Stimulated activated CD4-positive, alpha-beta T cell treated with anti-CD3 and anti-CD28 coated beads, Interleukin-1b, Interleukin-23, amount 100 ng/mL, for 24 hours (primary cell): Measurements from ENCODE around the gene PIK3CD.

ENCODE experiments used
- DNase-seq, 4 experiments: peaks; one replicate each; pipeline ENCODE4 v3.0.0-alpha.2; 2020; ENCODE audit warnings: low read depth in 4 of 4, low spot score in 1 of 4

PIK3CD gene

DNA sequence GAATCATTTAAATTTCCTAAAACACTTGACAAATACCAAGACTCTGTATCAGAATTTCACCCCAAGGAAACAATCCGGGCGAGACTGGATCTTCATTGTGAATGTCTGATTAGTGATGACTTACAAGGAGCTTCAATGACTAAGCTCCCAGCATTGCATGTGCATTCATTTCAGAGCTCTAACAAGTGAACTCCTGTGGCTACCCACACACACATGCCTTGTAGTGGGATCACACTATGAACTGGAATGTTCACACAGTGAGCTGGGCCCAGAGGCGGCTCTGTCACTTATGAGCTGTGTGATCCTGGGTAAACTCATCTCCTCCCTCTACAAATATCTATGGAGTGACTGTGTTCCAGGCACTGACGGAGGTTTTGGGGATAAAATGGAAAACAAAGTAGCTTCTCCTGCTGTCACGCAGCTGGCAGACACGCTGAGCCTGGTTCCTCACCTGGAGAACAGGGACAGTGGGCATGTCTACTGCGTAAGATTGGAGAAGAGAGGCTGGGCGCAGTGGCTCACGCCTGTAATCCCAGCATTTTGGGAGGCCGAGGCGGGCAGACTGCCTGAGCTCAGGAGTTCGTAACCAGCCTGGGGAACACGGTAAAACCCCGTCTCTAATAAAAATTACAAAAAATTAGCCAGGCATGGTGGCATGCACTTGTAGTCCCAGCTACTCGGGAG is 115.4 kb downstream of the PIK3CD start:
- no peak for DNase-seq

DNA sequence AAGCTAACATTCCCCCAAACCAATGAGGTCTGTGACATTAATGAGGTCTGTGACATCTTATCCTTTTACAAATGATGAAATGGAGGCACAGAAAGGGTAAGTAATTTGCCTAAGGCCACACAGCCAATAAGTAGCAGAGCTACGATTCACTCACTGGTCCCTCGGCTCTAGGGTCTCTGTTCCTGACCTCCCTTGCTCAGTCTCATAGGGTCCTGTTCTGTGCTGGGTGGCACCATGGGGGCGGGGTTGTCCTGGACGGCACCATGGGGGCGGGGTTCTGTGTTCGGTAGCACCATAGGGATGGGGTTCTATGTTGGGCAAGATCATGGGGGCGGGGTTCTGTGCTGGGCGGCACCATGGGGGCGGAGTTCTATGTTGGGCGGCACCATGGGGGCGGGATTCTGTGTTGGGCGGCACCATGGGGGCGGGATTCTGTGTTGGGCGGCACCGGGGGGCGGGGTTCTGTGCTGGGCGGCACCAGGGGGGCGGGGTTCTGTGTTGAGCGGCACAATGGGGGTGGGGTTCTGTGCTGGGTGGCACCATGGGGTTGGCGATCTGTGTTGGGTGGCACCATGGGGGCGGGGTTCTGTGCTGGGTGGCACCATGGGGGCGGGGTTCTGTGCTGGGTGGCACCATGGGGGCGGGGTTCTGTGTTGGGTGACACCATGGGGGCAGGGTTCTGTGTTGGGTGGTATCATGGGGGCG is 116.6 kb downstream of the PIK3CD start:
- DNase-seq, result no peak

DNA sequence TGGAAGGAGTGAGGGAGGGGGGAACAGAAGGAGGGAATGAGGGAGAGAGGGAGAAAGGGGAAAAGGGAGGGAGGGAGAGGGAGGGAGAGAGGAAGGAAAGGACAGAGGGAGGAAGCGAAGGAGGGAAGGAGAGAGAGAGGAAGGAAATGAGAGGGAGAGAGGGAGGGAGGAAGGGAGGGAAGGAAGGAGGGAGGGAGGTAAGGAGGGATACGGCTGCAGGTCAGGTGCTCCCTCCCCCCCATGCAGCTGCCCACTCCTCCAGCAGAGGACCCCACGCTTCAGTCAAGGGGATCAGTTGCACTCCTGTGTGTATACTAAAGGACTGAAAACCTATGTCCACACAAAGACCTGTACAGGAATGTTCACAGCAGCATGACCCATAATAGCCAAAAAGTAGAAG is 117.5 kb downstream of the PIK3CD start:
- no peak for DNase-seq

DNA sequence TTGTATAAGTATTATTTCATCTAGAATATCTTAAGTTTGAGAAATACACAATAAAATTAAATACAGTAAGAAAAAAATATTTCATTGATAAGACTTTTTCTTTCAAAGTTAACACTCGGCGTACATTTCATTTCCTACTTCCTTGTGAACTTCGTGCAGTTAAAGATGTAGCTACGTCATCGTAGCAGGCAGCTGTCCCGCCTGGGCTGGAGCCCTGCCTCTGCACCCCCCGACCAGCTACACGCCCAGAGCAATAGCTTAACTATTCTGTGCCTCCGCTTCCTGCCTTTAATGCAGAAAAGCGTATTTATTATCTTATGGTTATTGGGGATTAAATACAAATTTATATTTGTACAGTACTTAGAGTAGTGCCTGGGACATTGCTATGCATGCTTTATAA is 118.8 kb downstream of the PIK3CD start:
- no peak for DNase-seq

DNA sequence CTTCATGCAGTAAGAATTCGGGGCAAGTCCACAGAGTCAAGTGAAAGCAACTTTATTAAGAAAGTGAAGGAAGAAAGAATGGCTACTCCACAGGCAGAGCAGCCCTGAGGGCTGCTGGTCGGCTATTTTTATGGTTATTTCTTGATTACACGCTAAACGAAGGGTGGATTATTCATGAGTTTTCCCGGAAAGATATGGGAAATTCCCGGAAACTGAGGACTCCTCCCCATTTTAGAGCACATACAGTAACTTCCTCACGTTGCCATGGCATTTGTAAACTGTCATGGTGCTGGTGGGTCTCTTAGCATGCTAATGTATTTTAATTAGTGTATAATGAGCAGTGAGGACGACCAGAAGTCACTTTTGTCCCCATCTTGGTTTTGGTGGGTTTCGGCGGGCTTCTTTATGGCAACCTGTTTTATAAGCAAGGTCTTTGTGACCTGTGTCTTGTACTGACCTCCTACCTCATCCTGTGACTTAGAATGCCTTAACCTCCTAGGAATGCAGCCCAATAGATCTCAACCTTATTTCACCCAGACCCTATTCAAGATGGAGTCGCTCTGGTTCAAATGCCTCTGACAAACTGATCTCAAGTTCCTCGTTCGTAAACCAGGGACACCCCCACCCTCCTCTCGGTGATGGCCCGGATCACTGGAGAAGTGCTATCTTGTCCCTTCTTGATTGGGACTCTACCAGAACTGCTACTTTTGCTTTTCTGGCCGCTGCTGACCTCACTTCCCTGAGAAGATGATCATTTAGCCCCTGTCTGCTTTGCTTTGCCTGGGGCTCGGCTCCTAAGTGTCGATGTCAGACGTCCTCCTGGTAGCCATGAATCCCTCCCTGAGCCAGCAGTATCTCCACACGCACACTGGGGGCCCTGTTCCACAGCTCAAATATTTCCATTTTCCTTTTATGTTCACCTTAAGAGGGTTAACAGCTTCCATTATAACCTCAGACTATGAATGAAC is 123.5 kb downstream of the PIK3CD start:
- DNase-seq, result no peak

DNA sequence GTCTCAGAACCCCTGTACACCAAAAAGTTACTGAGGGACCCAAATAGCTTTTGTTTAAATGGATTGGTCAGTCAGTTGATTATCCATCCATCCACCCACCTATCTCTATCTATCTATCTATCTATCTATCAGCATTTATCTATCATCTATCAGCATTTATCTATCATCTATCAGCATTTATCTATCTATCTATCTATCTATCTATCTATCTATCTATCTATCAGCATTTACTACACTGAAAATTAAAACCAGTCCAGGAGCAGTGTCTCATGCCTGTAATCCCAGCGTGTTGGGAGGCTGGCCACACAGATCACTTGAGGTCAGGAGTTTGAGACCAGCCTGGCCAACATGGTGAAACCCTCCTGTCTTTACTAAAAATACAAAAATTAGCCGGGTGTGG is 125.2 kb downstream of the PIK3CD start:
- no peak for DNase-seq
